Muscle layer of duodenum (tissue), 2 donors: ENCODE measurements around the gene ZC3H18.

Experiments
- H3K27ac ChIP-seq: one replicate; pipeline ENCODE4 v1.7.0; 2013; ENCODE audit warnings: mild to moderate bottlenecking, low read length
- H3K27me3 ChIP-seq: one replicate; pipeline ENCODE4 v1.7.0; 2013; ENCODE audit warnings: low read depth, mild to moderate bottlenecking, control low read depth, low read length
- H3K36me3 ChIP-seq, 2 donors: one replicate each; pipeline ENCODE4 v1.7.0; 2013; ENCODE audit warnings: low read length in 2 of 2, control low read depth in 1 of 2, mild to moderate bottlenecking in 1 of 2; ENCODE audit not compliant: insufficient read depth in 2 of 2, control insufficient read depth in 1 of 2
- H3K4me1 ChIP-seq, 2 donors: one replicate each; pipeline ENCODE4 v1.7.0; 2013; ENCODE audit warnings: low read length in 2 of 2, mild to moderate bottlenecking in 2 of 2, control low read depth in 1 of 2, moderate library complexity in 1 of 2; ENCODE audit not compliant: insufficient read depth in 2 of 2, control insufficient read depth in 1 of 2
- H3K4me3 ChIP-seq, 2 donors: one replicate each; pipeline ENCODE4 v1.7.0; 2013; ENCODE audit warnings: low read length in 2 of 2, low read depth in 1 of 2, mild to moderate bottlenecking in 1 of 2
- H3K9me3 ChIP-seq, 2 donors: one replicate each; pipeline ENCODE4 v1.7.0; 2013; ENCODE audit warnings: low read length in 2 of 2, control low read depth in 1 of 2, mild to moderate bottlenecking in 1 of 2; ENCODE audit not compliant: control insufficient read depth in 1 of 2
- donor health status: healthy.

ZC3H18 gene

DNA sequence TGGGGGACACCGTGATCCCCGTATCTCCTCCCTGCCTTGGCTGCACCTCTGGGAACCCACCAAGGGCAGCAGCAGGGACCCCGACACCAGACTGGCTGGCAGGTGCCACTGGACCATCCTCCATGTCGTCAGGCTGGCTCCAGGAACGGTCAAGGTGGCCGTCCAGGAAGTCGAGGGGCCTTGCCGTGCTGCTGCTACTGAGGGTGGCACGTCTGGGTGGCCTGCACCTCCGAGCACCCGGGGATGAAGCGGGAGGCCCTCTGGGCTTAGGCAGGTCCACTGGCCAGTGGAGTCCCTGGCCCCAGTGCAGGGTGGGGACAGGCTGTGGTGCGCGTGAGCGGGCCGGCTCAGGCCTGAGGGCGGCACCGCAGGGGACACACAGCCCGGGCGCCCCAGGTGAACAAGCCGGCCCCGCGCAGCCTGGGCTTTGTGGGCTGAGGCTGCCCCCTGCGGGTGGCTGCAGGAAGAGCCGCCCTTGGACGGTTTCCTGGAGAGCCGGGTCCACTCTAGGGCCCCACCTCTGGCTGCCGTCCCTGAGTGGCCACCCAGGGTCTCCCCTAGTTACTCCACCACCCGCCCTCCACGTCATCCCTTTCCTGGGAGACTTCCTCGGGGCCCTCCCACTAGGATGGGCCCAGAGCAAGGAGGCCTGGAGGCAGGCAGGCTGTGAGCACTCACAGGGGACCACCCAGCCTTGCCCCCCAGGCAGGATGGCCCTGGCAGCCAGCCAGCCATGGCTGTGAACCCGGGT is 42.8 kb upstream of the ZC3H18 start:
- peaks cover 0 to 12% of the 10 kb centered on the region in 2 donors for H3K4me1 ChIP-seq
- H3K27ac ChIP-seq = no peak overlapping the region
- H3K27me3 ChIP-seq = no peaks in the 10 kb centered on the region
- H3K36me3 ChIP-seq = no peaks in the 10 kb centered on the region
- no peak overlapping the region for H3K4me3 ChIP-seq
- no peaks in the 10 kb centered on the region for H3K9me3 ChIP-seq

GRCh38 chr16:88527937-88528743 is 42.1 kb upstream of the ZC3H18 start:
- Histone ChIP-seq H3K4me1 (peaks cover 0 to 17% of the 10 kb centered on the region in 2 donors), H3K9me3 (no peaks in the 10 kb centered on the region), H3K27ac (no peak overlapping the region), H3K4me3 (no peak overlapping the region), H3K27me3 (no peaks in the 10 kb centered on the region), H3K36me3 (no peaks in the 10 kb centered on the region)

GRCh38 chr16:88528902-88529318 is 41.3 kb upstream of the ZC3H18 start:
- Histone ChIP-seq H3K27ac (no peak overlapping the region), H3K9me3 (no peaks in the 10 kb centered on the region), H3K4me1 (peaks cover 0 to 21% of the 10 kb centered on the region in 2 donors), H3K4me3 (no peak overlapping the region), H3K36me3 (no peaks in the 10 kb centered on the region), H3K27me3 (no peaks in the 10 kb centered on the region)

DNA sequence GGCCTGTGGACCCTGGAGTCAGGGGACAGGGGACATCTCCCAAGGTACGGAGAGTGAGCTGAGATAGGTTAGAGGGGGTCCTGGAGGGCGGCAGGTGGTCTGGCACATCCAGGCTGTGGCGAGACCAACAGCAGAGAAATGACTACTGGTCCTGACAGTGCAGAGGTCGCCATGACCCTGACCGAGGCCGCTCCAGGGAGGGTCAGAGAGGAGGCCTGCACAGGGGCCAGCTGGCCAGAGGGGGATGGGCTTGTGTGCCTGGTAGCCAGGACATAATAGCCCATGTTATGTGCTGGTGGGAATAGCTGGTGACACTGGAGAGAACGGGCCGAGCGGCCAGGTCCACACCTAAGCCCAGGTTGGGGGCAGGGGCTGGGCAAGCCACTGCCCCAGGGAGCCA is 40.6 kb upstream of the ZC3H18 start:
- H3K4me3 ChIP-seq = no peak overlapping the region
- peaks cover 0 to 21% of the 10 kb centered on the region in 2 donors for H3K4me1 ChIP-seq
- H3K9me3 ChIP-seq = no peaks in the 10 kb centered on the region
- H3K27ac ChIP-seq = no peak overlapping the region
- H3K36me3 ChIP-seq = no peaks in the 10 kb centered on the region
- H3K27me3 ChIP-seq = no peaks in the 10 kb centered on the region

- no peaks in the 10 kb centered on the region for H3K9me3 ChIP-seq
- H3K27ac ChIP-seq = no peak overlapping the region
- peaks cover 0 to 27% of the 10 kb centered on the region in 2 donors for H3K4me1 ChIP-seq
- H3K4me3 ChIP-seq = no peak overlapping the region
- no peaks in the 10 kb centered on the region for H3K27me3 ChIP-seq
- no peaks in the 10 kb centered on the region for H3K36me3 ChIP-seq
Observed at GRCh38 chr16:88530051-88530857, 39.9 kb upstream of the ZC3H18 start.

DNA sequence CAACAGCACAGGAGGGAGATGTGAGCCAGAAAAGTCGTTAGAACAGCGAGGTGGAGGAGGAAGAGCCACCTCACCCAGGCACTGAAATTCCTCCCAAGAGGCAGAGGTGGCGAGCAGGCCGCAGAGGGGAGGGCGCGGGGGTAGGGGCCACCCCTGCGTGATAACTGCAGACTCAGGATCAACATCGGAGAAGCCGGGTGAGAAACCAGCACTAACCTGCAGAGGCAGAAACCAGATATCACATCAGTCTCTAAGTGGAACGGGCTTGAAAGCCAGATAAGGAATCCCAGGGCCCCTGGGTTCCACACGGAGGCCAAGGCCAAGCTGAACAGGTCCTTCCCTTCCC is 39.4 kb upstream of the ZC3H18 start:
- Histone ChIP-seq H3K27ac (no peak overlapping the region), H3K4me1 (peaks cover 0 to 30% of the 10 kb centered on the region in 2 donors), H3K9me3 (no peaks in the 10 kb centered on the region), H3K36me3 (no peaks in the 10 kb centered on the region), H3K4me3 (no peak overlapping the region), H3K27me3 (no peaks in the 10 kb centered on the region)

- H3K36me3 ChIP-seq = no peaks in the 10 kb centered on the region
- no peak overlapping the region for H3K27ac ChIP-seq
- H3K4me3 ChIP-seq = no peak overlapping the region
- peaks cover 0 to 30% of the 10 kb centered on the region in 2 donors for H3K4me1 ChIP-seq
- no peaks in the 10 kb centered on the region for H3K9me3 ChIP-seq
- H3K27me3 ChIP-seq = no peaks in the 10 kb centered on the region
Observed at GRCh38 chr16:88531346-88531745, 38.9 kb upstream of the ZC3H18 start.

- Histone ChIP-seq H3K36me3 (no peaks in the 10 kb centered on the region), H3K4me3 (no peak overlapping the region)
Observed at GRCh38 chr16:88531931-88532433, 38.2 kb upstream of the ZC3H18 start.

GRCh38 chr16:88532434-88533241 is 37.6 kb upstream of the ZC3H18 start:
- Histone ChIP-seq H3K4me1 (peaks cover 0 to 22% of the 10 kb centered on the region in 2 donors), H3K27me3 (no peaks in the 10 kb centered on the region), H3K36me3 (no peaks in the 10 kb centered on the region), H3K27ac (no peak overlapping the region), H3K4me3 (peak overlapping the region in 1 of 2 donors; percentile 51), H3K9me3 (no peaks in the 10 kb centered on the region)

More at GRCh38 chr16:88531931-88532433, 38.2 kb upstream of the ZC3H18 start:
- H3K9me3 ChIP-seq = no peaks in the 10 kb centered on the region
- peaks cover 0 to 27% of the 10 kb centered on the region in 2 donors for H3K4me1 ChIP-seq
- H3K27me3 ChIP-seq = no peaks in the 10 kb centered on the region
- no peak overlapping the region for H3K27ac ChIP-seq

- Histone ChIP-seq H3K36me3 (no peaks in the 10 kb centered on the region), H3K4me1 (peaks cover 0 to 22% of the 10 kb centered on the region in 2 donors), H3K4me3 (peak overlapping the region in 1 of 2 donors; percentile 51), H3K27me3 (peaks cover 2% of the 10 kb centered on the region), H3K9me3 (no peaks in the 10 kb centered on the region), H3K27ac (no peak overlapping the region)
Observed at GRCh38 chr16:88533381-88533917, 36.8 kb upstream of the ZC3H18 start.
